SIG-M5 treated with dmso at 0.1 percent for 504 hours (cell line): ENCODE data around the gene POLN.
"Not testable (repeated sequence)": the region's sequence is repeated elsewhere in the genome, so short reads cannot be mapped to it uniquely, and the experiment has no call there.

Experiments used
- DNase-seq: peaks from one replicate; lab custom pipeline; 2025; ENCODE audit not compliant: unreplicated experiment; lab: John Stamatoyannopoulos, UW

POLN gene

GRCh38 chr4:2172161-2172560, 69.8 kb downstream of the POLN start:
- DNase-seq = no peak

DNA sequence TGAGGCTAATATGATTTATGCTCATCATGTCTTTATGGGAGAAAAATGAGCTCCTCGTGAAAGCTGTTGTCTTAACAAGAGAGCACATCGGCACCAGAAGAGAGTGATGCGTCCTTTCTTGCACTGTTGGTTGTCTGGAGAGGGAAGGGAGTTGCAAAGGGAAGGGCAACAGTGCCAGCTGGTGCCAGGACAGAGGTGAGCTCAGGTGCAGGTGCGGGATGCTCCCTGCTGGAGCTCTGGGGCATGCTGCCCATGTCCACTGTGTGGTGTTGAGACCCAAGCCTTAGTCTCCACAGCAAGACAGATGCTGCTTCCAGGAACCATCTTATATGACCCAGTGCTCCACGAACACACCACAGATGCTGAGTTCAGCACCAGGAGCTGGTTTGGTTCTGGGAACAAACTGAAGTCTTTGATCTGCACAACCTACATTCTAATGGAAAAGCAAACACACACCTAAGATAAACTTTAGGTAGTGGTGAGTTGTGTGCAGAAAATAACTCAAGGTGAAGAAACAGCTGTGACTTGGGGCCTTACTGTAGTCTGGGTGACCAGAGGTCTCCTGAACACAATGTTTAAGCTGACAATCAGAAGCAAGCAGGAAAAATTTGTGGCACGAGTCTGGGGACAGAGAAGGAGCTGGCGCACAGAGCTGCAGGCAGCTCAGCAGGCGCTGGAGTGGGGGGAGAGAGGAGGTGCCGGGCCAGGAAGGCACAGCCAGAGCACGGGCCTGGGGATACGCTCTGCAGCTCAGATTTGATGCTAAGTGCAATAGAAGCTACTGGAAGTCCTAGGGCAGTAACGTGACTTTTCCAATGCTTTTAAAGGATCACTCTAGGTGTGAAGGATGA, 73.2 kb downstream of the POLN start:
- DNase-seq = peak; percentile 10

DNA sequence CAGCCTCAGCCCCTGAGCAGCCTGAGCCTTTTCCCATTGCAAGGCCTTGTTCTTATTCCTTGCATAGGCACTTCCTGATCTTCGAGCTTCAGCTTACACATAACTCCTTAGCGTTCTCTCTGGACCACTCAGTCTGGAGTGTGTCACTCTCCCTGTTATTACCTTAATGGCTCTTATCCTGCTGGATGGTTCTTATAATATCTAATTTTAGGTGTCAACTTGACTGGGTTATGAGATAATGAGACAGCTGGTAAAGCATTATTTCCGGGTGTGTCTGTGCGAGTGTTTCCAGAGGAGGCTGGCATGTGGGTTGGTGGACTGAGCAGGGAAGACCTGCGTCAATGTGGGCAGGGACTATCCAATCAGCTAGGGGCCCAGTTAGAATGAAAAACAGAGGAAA, 75.7 kb downstream of the POLN start:
- DNase-seq = no peak

- no peak for DNase-seq
Measured at GRCh38 chr4:2165391-2165790, 76.5 kb downstream of the POLN start.

- DNase-seq = no peak
Measured at GRCh38 chr4:2163311-2163821, 78.6 kb downstream of the POLN start.

DNA sequence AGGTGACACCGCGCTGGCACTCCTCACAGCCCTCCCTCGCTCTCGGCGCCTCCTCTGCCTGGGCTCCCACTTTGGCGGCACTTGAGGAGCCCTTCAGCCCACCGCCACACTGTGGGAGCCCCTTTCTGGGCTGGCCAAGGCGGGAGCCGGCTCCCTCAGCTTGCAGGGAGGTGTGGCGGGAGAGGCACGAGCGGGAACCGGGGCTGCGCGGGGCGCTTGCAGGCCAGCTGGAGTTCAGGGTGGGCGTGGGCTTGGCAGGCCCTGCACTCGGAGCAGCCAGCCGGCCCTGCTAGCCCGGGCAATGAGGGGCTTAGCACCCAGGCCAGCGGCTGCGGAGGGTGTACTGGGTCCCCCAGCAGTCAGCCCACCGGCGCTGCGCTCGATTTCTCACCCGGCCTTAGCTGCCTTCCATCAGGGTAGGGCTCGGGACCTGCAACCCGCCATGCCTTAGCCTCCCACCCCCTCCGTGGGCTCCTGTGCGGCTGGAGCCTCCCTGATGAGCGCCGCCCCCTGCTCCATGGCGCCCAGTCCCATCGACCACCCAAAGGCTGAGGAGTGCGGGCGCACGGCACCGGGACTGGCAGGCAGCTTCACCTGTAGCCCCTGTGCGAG, 80.7 kb downstream of the POLN start:
- not testable (repeated sequence) for DNase-seq

GRCh38 chr4:2159931-2160330, 82.0 kb downstream of the POLN start:
- DNase-seq = no peak

DNA sequence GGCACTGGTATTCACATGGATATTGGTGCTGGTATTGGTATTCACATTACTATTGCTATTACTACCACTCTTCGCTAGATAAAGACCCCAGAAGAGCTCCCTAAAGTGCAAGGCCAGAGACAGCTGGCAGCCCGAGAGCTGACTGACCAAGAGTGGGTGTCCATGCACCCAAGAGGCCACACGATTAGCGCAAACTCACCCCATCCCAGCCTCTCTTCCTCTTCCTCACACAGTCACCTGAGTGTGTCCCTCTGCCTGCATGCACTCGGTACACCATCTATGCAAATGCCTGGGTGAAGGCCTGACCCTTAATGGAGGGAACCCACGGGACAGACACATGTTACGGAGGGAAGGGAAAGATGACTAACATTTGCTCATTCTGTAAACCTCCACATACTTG, 86.7 kb downstream of the POLN start:
- no peak for DNase-seq

DNA sequence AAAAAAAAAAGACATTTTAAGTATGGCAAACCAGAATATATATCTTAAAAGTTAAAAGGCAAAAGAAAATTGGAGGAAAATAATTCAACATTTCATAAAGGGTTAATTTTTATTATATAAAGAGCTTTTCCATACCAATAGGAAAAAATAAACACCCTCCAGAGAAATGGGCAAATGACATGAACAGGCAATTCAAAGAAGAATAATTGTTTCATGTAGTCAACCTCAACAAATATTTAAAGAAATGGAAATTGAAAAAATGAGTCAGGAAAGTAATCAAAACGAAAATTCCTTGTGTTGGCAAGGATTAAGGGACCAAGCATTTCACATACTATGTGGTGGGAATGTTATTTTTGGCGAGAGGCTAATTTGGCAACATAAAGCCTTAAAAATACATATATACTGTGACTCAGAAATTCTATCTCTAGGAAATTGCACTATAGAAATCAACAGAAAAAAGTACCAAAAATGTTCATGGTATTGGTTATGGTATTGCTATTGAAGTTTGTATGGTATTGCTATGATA, 87.6 kb downstream of the POLN start:
- no peak for DNase-seq

DNA sequence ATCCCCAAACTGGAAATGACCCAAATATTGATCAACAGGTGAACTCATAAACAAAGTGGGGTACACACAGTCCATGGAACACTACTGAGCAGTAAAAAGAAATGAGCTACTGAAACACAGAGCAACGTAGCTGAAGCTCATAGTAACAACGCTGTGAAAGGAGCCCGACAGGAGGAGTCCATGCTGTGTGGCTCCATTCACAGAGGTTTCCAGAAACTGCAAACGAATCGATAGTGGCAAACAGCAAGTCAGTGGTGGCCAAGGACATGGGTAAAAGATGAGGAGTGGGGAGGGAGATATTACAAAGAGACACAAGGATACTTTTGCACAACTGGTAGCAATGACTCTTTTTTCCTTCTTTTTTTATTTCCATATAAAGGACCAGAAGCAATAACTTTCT, 90.4 kb downstream of the POLN start:
- DNase-seq = no peak

DNA sequence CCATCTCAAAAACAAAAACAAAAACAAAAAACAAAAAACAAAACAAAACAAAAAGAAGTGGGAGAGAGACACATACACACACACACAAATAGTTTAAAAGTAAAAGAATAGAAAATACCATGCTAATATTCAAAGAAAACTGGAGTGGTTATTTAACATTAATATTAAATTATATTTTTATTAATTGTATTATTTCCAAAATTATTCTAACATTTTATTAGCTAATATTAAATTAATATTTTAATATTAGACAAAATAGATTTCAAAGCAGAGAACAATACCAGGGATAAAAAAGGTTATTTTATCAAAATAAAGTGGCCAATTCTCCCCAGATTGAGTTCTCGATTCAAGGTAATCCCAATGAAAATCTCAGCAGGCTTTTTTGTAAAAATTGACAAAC, 91.8 kb downstream of the POLN start:
- DNase-seq = no peak

GRCh38 chr4:2142630-2143427, 99.1 kb downstream of the POLN start:
- DNase-seq = no peak

- no peak for DNase-seq
Measured at GRCh38 chr4:2141762-2142451, 100.0 kb downstream of the POLN start.

- no peak for DNase-seq
Measured at GRCh38 chr4:2141022-2141761, 100.7 kb downstream of the POLN start.

DNA sequence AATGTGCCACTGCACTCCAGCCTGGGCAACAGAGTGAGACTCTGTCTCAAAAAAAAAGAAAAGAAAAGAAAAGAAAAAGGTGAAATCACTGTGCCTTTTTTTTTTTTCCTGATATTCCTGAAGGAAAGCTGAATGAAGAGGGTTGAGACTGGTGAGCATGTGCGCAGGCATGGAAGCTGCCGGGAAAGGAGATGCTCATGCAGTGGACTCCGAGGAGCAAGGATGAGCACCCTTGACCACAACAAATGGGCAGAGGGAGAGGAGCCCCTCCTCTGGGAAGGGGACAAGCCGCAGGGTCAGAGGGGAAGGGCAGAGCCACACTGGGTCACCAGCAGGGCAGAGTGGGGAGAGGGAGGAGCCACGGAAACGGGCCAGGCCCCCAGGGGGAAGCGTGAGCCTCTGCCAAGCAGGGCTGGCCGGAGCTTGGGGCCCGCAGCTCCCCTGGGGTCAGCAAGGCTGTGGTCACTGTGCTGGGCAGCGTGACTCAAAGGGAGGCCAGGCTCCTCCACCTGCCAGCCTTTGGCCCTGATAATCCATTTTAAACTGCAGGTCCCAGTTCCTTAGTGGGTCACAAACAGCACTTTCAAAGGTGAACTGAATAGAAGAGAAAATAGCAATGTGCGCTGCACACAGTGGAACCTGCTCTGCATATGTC, 102.9 kb downstream of the POLN start:
- no peak for DNase-seq

GRCh38 chr4:2136726-2137125, 105.2 kb downstream of the POLN start:
- no peak for DNase-seq

DNA sequence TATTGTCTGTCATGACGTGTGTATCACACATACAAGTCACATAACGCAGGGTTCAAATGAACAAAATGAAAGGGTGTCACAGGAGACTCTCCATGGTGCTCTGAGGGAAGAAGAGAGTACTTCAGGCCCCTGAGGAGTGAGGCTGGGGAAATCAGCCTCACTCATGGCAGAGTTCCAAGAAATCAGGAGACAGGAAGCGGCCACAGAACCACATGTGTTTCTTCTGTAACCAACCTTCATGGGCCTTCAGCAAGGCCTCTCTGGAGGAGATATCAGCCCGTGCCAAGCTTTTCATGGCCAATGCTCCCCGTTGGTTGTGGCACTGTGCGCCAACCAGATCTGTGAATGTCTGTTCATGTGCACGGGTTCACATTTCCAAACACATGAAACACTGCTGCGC, 106.8 kb downstream of the POLN start:
- DNase-seq = no peak

- no peak for DNase-seq
Measured at GRCh38 chr4:2132438-2132837, 109.5 kb downstream of the POLN start.

- no peak for DNase-seq
Measured at GRCh38 chr4:2127609-2128332, 114.2 kb downstream of the POLN start.
